GM12892 (cell line): ENCODE results near the gene TENM4.
"Not testable (repeated sequence)": the region's sequence is repeated elsewhere in the genome, so short reads cannot be mapped to it uniquely, and the experiment has no call there.

Experiments
- DNase-seq: peaks from one replicate; pipeline ENCODE4 v3.0.0; 2011; ENCODE audit not compliant: insufficient read length
- FAIRE-seq: peaks from 2 replicates; lab custom pipeline; 2011; peaks lifted over from hg19 to GRCh38; lab: Jason Lieb, UNC
- POLR2A ChIP-seq: IDR thresholded peaks from 2 replicates; pipeline ENCODE4 v1.6.1; 2011; ENCODE audit warnings: low read depth, low read length, control low read depth
- POLR2AphosphoS5 ChIP-seq: IDR thresholded peaks from 2 replicates; pipeline ENCODE4 v1.6.1; 2011; ENCODE audit warnings: low read depth, low read length, control low read depth
- TAF1 ChIP-seq: IDR thresholded peaks from 2 replicates; pipeline ENCODE4 v1.6.1; 2011; ENCODE audit warnings: low read depth, mild to moderate bottlenecking, control low read depth, low read length, borderline replicate concordance

Gene TENM4

DNA sequence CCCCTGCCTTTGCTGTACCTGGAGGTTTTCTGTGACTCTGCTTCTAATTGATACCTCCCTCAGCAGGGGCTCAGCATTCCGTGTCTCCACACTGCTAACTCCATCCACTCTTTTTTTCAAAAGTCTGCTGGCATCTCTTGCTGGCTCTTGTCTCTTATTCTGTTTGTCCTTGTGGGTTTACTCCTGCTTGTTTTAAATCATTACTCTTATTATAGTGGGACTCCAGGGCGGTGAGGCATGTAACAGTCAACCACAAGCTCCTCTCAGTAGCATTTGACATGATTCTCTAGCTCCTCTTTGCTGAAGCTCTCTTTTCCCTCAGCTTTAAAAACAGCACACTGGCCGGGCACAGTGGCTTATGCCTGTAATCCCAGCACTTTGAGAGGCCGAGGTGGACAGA is 605.9 kb downstream of the TENM4 start:
- FAIRE-seq, result no peak
- no peak for DNase-seq
- TF ChIP-seq POLR2A, result no peak
- no peak for TF ChIP-seq POLR2AphosphoS5
- TF ChIP-seq TAF1, result no peak

DNA sequence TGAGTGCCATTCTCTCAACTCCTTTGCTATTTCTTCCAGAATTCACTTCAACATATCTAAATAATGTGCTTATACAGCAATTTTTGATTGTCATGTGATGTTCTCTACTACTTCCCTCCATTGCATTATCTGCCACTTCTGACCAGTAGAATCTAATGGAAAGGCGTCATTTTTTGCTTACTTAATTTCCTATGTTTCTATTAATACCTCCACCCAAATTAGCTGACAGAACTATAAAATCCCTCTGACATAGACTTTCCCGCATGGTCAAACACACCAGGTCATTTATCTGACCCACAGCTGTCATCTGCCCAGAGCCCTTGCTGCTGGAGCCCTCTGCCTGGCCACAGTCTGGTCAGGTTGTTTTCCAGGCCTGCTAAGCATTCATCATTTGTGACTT is 607.6 kb downstream of the TENM4 start:
- TF ChIP-seq POLR2A (no peak), TAF1 (no peak), POLR2AphosphoS5 (no peak)
- no peak for FAIRE-seq

DNA sequence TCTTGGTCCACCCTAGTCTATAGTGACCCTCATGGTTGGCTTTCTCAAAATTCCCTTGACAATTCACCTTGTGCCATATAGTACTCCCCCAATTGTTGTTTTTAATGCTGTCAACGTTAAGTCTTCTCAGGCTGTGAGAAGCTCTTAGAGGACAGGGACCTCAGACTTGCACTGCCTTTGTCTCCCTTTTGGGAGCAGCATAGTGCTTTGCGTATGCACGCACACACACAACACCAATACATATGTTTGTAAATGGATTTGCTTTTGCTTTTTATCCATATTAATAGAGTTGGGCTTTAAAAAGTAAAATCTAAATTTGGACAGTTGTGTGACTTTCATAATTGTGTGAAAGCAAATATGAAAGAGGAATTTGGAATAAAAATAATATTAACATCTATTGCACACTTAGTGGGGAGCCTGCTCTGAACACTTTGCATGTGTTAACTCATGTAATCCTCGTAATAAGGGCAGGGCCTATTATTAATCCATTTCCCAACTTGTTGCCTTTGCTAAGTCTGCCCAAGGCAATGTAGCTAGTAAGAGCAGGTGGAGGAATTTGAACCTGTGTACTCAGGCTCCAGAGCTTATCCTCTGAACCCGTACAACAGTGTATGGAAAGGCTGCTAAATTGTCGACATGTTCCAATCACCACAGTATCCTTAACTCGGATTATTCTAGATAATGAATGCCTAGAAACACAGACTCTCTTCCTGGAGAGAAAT is 608.4 kb downstream of the TENM4 start:
- FAIRE-seq, result no peak
- TF ChIP-seq POLR2AphosphoS5 (no peak), POLR2A (no peak), TAF1 (no peak)

More for the DNA sequence above, 607.6 kb downstream of the TENM4 start:
- DNase-seq, result no peak

DNA sequence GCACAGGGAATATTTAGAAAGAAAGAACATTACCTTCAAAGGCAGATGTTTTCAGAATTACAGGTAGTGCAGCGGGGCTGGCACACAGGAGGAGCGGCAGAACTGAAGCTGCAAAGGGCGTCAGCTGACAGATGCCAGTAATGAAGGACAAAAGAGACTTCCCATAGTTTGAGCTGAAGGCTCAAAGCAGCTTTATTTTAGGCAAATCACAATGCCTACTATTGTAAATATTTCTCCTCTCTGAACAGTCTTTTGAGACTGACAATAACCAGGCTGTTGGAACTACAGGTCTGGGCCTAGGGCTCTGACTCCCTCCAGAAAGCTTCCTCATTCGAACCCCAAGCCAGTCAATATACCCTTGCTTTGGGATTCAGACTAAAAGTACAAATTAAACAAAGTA is 609.3 kb downstream of the TENM4 start:
- FAIRE-seq (no peak), DNase-seq (no peak)
- TF ChIP-seq POLR2A, result no peak
- TF ChIP-seq POLR2AphosphoS5, result no peak
- no peak for TF ChIP-seq TAF1

More for the DNA sequence above, 608.4 kb downstream of the TENM4 start:
- no peak for DNase-seq

DNA sequence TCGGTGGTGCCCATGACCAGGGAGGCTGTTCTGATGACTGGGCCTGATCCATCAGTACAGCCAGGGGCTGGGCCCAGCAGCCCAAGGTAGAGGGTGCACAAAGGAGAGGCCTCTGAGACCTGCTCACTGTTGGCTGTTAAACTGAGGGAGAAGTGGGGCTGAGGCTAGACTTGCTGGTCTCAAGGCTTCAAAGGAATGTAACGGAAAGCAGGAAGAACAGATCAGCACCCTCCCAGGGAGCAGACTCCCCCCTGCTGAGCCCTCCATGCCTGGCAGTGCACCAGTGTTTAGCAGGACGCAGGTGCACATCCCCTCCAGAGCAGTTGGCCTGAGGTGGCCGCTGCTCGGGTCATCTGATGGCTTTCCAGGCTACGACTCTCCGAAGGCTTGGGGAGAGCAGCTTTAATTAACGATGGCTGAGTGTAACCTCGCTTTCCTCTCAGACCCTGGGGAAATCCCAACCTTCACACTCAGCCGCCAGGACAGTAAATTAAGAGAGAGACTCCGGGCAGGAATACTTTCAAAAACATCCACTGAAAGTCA is 610.5 kb downstream of the TENM4 start:
- no peak for TF ChIP-seq TAF1
- TF ChIP-seq POLR2AphosphoS5, result no peak
- no peak for TF ChIP-seq POLR2A
- no peak for DNase-seq
- FAIRE-seq, result no peak

DNA sequence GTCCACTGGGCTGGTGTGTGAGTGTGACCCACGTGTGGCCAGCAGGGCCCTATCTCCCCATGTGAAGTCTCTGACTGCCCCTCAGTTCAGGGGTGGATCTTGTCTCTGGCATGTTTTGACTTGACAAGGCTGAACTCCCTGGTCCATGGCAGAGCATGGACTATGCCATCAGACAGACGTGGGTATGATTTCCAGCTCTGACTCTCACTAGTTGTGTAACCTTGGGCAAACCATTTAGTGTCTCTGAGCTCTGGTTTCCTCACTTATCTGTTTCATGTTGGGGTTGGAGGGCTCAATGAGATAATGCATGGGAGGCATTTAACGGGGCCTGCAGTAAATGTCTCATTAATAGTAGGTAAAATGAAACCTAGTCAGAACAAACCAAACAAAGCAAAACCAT is 611.7 kb downstream of the TENM4 start:
- DNase-seq (no peak), FAIRE-seq (no peak)
- TF ChIP-seq TAF1, result no peak
- TF ChIP-seq POLR2AphosphoS5, result no peak
- TF ChIP-seq POLR2A, result no peak

DNA sequence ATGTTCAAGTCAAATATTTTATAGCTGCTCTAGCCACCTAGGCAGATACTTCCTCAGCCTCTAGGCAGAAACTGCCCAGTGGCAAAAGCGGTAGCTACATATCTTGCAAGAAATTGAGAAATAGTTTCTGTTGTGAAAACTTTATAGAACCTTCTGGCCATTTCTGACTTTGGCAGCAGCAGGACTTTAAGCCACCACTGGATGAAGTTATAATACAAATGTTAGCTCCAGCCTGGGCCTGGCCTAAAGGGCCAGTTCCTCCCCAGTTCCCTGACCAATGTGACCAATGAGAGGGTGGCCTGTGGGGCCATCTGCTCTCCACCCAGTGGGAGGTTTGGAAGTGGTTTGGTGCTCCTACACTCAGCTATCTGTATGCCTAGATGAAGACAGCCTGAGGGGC is 612.2 kb downstream of the TENM4 start:
- DNase-seq, result no peak
- FAIRE-seq, result no peak
- TF ChIP-seq TAF1, result no peak
- no peak for TF ChIP-seq POLR2A
- no peak for TF ChIP-seq POLR2AphosphoS5

DNA sequence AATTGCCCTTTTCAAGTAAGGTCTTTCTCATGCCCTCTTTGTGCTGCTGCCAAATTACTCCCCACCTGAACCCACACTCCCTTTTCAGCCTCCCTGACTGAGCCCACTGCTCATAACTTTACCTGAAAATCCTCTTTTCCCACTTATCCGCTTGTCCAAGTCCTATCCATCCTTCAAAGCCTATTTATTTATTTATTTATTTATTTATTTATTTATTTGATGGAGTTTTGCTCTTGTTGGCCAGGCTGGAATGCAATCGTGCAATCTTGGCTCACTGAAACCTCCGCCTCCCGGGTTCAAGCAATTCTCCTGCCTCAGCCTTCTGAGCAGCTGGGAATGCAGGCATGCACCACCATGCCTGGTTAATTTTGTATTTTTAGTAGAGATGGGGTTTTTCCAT is 613.5 kb downstream of the TENM4 start:
- DNase-seq, FAIRE-seq: not testable (repeated sequence)

DNA sequence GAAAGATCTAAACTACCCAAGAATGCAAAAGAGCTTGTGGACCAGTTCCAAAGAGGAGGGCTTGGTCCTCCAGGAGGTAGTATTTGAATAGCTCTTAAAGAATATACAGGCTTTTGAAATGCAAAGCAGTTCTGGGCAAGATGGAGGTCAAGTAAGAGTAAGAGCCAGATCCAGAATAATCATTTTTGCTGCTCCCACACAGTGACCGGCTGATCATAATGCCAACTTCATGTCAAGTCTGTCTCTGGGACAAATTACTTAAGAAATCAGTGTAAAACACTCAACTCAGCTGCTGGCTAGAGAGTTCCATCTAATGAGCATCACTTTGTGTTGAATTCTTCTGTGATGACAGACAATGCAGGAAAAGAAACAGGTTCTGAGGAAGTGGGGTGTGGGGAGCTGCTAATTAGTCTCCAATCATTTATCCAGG is 615.2 kb downstream of the TENM4 start:
- DNase-seq, result no peak
- TF ChIP-seq POLR2AphosphoS5 (no peak), POLR2A (no peak), TAF1 (no peak)
- FAIRE-seq, result no peak

DNA sequence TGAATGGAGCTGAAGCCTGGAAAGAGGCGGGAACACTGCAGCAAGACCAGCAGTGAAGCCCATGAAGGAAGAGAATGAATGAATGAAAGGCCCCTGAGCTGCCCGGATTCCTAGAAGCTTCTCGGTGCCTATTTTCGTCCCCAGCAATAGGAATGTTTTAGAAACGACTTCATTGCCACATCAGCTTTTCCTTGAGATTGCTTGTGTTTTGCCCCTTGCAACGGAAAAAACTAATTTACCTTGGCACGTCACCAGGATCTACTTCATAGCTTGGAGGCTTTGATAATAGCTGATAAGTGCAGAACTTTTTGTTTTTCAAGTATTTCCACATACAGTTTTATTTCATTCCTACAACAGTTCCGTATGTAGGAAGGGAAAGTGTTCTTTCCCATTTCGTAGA is 617.2 kb downstream of the TENM4 start:
- DNase-seq, result no peak
- no peak for FAIRE-seq
- no peak for TF ChIP-seq TAF1
- TF ChIP-seq POLR2A, result no peak
- TF ChIP-seq POLR2AphosphoS5, result no peak

DNA sequence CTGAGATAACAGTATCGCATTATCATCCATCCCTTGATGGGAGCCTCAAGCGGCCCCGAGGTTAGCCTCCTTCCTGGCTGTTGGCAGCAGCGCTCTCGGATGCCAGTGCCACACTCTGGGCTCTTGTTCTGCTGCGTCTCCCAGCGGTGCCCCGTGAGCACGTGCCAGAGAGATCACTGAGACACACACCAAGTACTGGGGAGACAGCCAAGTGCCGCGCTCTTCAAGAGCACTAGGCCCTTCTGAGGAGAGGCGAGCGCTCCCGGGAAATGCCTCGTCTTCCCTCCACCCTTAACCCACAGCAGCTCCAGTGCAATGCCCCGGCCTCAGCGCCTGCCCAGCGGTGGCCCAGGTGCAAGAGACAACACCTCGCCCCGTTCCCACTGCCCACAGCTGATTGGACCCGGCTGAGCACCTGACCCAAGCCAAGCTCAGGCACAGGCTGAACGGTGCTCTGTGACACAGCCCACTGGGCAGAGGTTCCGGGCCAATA is 617.9 kb downstream of the TENM4 start:
- FAIRE-seq, result no peak
- no peak for DNase-seq
- no peak for TF ChIP-seq POLR2A
- no peak for TF ChIP-seq POLR2AphosphoS5
- no peak for TF ChIP-seq TAF1
